A549 (cell line): Measurements from ENCODE around the gene HDAC10. TPM values are rescaled to one million over a fixed set of nuclear protein-coding genes. Genes with fewer than 3 reads are reported as not detected.

ENCODE experiments used
- ATAC-seq, 2 experiments: fragments of 200-7000 bp in 1 of 2; fragments of >200 bp in 1 of 2; cut with Nextera tagmentation in 1 of 2; cut with Tn5 transposase in 1 of 2; 3 replicates each; pipeline versions ENCODE4 v1.8.0 to v1.9.1; 2018 to 2020; ENCODE audit warnings: mild to moderate bottlenecking in 1 of 2, moderate library complexity in 1 of 2
- CTCF ChIA-PET: fragments of 300-600 bp; sonication (Branson Sonifier 250); formaldehyde crosslinking; extraction: SDS; loops from one replicate; lab custom pipeline; 2021; ENCODE audit warnings: antibody characterized with exemption, inconsistent platforms; lab: Yijun Ruan, JAX
- POLR2A ChIA-PET: fragments of 350-600 bp; formaldehyde crosslinking; extraction: SDS; loops from one replicate; lab custom pipeline; 2021; ENCODE audit warnings: antibody characterized with exemption, inconsistent platforms; lab: Yijun Ruan, JAX
- DNase-seq, 2 experiments: peaks; one replicate each; pipeline versions ENCODE4 v3.0.0 to v3.0.0-alpha.2; 2011 to 2016; ENCODE audit warnings: low read depth in 1 of 2, low spot score in 1 of 2
- FAIRE-seq: peaks from 2 replicates; lab custom pipeline; 2011; peaks lifted over from hg19 to GRCh38; lab: Jason Lieb, UNC
- H3K27ac ChIP-seq, 2 experiments: fragments of >200 bp; sonication (Bioruptor Twin); formaldehyde crosslinking; 3 replicates each; pipeline ENCODE4 v1.5.1; 2016 to 2017
- H3K4me1 ChIP-seq: fragments of >200 bp; sonication (Bioruptor Twin); formaldehyde crosslinking; 3 replicates; pipeline ENCODE4 v1.6.1; 2016
- H3K4me2 ChIP-seq: fragments of >200 bp; sonication (Bioruptor Twin); formaldehyde crosslinking; 3 replicates; pipeline ENCODE4 v1.6.1; 2016
- H3K4me3 ChIP-seq: fragments of >200 bp; sonication (Bioruptor Twin); formaldehyde crosslinking; 3 replicates; pipeline ENCODE4 v1.5.1; 2016
- H3K9me3 ChIP-seq: fragments of >200 bp; sonication (Bioruptor Twin); formaldehyde crosslinking; 3 replicates; pipeline ENCODE4 v1.6.1; 2016
- CBX8 ChIP-seq: fragments of 200-600 bp; sonication (generic); IDR thresholded peaks from 2 replicates; pipeline ENCODE4 v1.6.1; 2016
- EHF ChIP-seq: fragments of 250-450 bp; sonication (Bioruptor Pico); IDR thresholded peaks from 2 replicates; pipeline ENCODE4 v1.5.0; 2020; ENCODE audit warnings: mild to moderate bottlenecking
- ELK1 ChIP-seq: fragments of 150-350 bp; IDR thresholded peaks from 2 replicates; pipeline ENCODE4 v1.6.1; 2014; ENCODE audit warnings: low read depth, mild to moderate bottlenecking, low read length
- EP300 ChIP-seq, 2 experiments: fragments of >200 bp; sonication (Bioruptor Twin); formaldehyde crosslinking; IDR thresholded peaks; 2 replicates in 1 of 2; 3 replicates in 1 of 2; pipeline ENCODE4 v1.6.1; 2016 to 2017
- FOSL2 ChIP-seq, 2 experiments: fragments of 450-650 bp in 1 of 2; fragments of >200 bp in 1 of 2; sonication (Bioruptor Twin) in 1 of 2; formaldehyde crosslinking; IDR thresholded peaks; 2 replicates each; pipeline versions ENCODE4 v1.5.0 to v1.6.1; 2016 to 2020; ENCODE audit warnings: mild to moderate bottlenecking in 1 of 2, moderate library complexity in 1 of 2
- FOXS1 ChIP-seq: fragments of 250-450 bp; sonication (Bioruptor Pico); IDR thresholded peaks from 2 replicates; pipeline ENCODE4 v1.5.0; 2020; ENCODE audit warnings: mild to moderate bottlenecking, moderate library complexity
- GATA3 ChIP-seq: IDR thresholded peaks from 2 replicates; pipeline ENCODE4 v1.6.1; 2012; ENCODE audit warnings: borderline replicate concordance
- HEYL ChIP-seq: fragments of 250-450 bp; sonication (Bioruptor Pico); IDR thresholded peaks from 2 replicates; pipeline ENCODE4 v1.8.0; 2021; ENCODE audit warnings: mild to moderate bottlenecking, moderate library complexity
- HOXA7 ChIP-seq: fragments of 250-450 bp; sonication (Bioruptor Pico); IDR thresholded peaks from 2 replicates; pipeline ENCODE4 v1.5.0; 2020; ENCODE audit warnings: mild to moderate bottlenecking, moderate library complexity
- HOXB5 ChIP-seq: fragments of 250-450 bp; sonication (Bioruptor Pico); IDR thresholded peaks from 2 replicates; pipeline ENCODE4 v1.5.0; 2020; ENCODE audit warnings: mild to moderate bottlenecking, moderate library complexity
- JUNB ChIP-seq: fragments of >200 bp; sonication (Bioruptor Twin); formaldehyde crosslinking; IDR thresholded peaks from 2 replicates; pipeline ENCODE4 v1.6.1; 2016
- MAX ChIP-seq: IDR thresholded peaks from 2 replicates; pipeline ENCODE4 v1.6.1; 2012
- MYC ChIP-seq: IDR thresholded peaks from 2 replicates; pipeline ENCODE4 v1.6.1; 2012; ENCODE audit warnings: mild to moderate bottlenecking, inconsistent platforms, low read length, improper control_type of control experiment, borderline replicate concordance
- NR3C1 ChIP-seq: fragments of >200 bp; sonication (Bioruptor Twin); formaldehyde crosslinking; IDR thresholded peaks from 3 replicates; pipeline ENCODE4 v1.6.1; 2017
- PHF8 ChIP-seq: fragments of 200-600 bp; sonication (generic); IDR thresholded peaks from 2 replicates; pipeline ENCODE4 v1.6.1; 2016; ENCODE audit warnings: low read depth, mild to moderate bottlenecking, antibody characterized with exemption, moderate library complexity, borderline replicate concordance
- POLR2AphosphoS2 ChIP-seq: conservative IDR thresholded peaks from 2 replicates; pipeline ENCODE4 v1.6.1; 2012; ENCODE audit warnings: low read length, improper control_type of control experiment, inconsistent platforms
- REST ChIP-seq: fragments of 200-600 bp; sonication (generic); IDR thresholded peaks from 2 replicates; pipeline ENCODE4 v1.6.1; 2016; ENCODE audit warnings: antibody characterized with exemption, mild to moderate bottlenecking, moderate library complexity
- TP53 ChIP-seq: fragments of 250-450 bp; sonication (Bioruptor Pico); IDR thresholded peaks from 2 replicates; pipeline ENCODE4 v1.5.0; 2021; ENCODE audit warnings: mild to moderate bottlenecking, moderate library complexity
- ZFP36 ChIP-seq: fragments of 450-650 bp; IDR thresholded peaks from 2 replicates; pipeline ENCODE4 v1.6.1; 2014; ENCODE audit warnings: borderline replicate concordance; ENCODE audit not compliant: partially characterized antibody
- ZNF302 ChIP-seq: fragments of 250-450 bp; sonication (Bioruptor Pico); IDR thresholded peaks from 2 replicates; pipeline ENCODE4 v1.9.0; 2021; ENCODE audit warnings: inconsistent platforms, mild to moderate bottlenecking, moderate library complexity
- WGBS: methylation state at CpG from one replicate; pipeline ENCODE4 v1.1.6; 2017; ENCODE audit errors: missing lambda C conversion rate; 5-methylcytosine and 5-hydroxymethylcytosine counted together
- polyA plus RNA-seq, 4 experiments: library from polyadenylated mRNA; depleted of rRNA in 3 of 4; stranded (reverse); fragments of >200 nt; fragmentation: RNase III in 1 of 4; extraction: RNeasy Plus Mini Kit Qiagen cat#74134 plus additional on column Dnase treatment in 1 of 4; gene quantifications; 2 replicates in 3 of 4; 3 replicates in 1 of 4; pipeline ENCODE4 v1.2.3, GENCODE V29; 2011 to 2017
- TF ChIP-seq, protein P1 (sequence below): fragments of 250-450 bp; sonication (Bioruptor Pico); IDR thresholded peaks from 2 replicates; pipeline ENCODE4 v1.5.0; 2021; ENCODE audit warnings: mild to moderate bottlenecking, moderate library complexity, borderline replicate concordance
- TF ChIP-seq, protein P2 (sequence below): fragments of >200 bp; sonication (Bioruptor Twin); formaldehyde crosslinking; IDR thresholded peaks from 3 replicates; pipeline ENCODE4 v1.6.1; 2016

The HDAC10 gene
- polyA plus RNA-seq, 2 of the 4 experiments (the other 2 are of a cell fraction) = 2.4 to 12.0 TPM

DNA sequence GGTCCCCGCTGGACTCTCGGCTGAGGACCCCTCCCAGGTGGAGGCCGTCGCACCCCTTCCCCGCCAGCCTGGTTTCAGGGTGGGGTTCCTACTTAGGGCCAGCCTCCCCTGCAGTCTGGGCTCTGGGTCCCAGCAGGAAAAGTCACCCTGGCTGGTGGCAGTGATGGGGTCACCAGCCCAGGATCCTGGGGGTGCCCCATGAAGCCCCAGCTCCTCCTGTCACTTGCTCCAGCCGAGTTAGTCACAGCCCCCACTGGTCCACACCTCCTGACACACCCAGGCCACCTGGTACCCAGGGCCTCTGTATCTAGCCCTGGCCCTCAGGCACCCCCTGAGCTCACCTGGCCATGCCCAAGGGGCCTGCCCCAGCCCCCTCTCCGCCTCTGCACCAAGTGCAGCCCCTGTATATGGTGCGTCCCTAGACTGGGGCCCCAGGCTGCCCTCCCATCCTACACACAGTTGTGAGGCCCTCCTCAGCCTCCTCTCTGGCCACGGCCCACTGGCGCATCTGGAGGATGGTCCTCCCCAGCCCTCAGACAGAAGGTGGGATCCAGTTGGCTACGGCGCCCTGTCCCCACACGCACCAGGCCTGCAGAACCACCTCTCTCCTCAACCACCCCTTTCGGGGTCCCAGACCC, 49.7 kb upstream of the HDAC10 start:
- no peaks in the 10 kb centered on the region for H3K9me3 ChIP-seq
- H3K27ac ChIP-seq = peak overlapping the region in 1 of 2 experiments; percentile 100; a peak in 3 of 6 replicates
- peak overlapping the region; percentile 96; the same call in 2 of the 3 replicates for H3K4me2 ChIP-seq
- CTCF ChIA-PET = interaction anchor here (1.7 to 5.6 kb wide), 4 partner anchors 25 to 41 kb away, joined by 5 to 33 read pairs (median 9); partner anchors contain the start of gene DENND6B
- no peak for DNase-seq
- POLR2A ChIA-PET = no interaction called here
- H3K4me3 ChIP-seq = no peak overlapping the region
- 89% methylated on average over 9 of the region's 14 CpGs for WGBS
- no peak for ATAC-seq
- TF ChIP-seq POLR2AphosphoS2 (no peak), GATA3 (no peak), ZFP36 (no peak), JUNB (no peak), MYC (no peak), ELK1 (no peak), PHF8 (no peak), EP300 (IDR thresholded peaks at IDR 0.05) (no peak), HEYL (CRISPR knock-in tag) (no peak), EHF (CRISPR knock-in tag) (no peak), CBX8 (no peak)
- H3K4me1 ChIP-seq = peaks cover 85% of the 10 kb centered on the region
- no peak for FAIRE-seq

- DNase-seq (no peak), ATAC-seq (no peak), FAIRE-seq (no peak)
- ChIA-PET CTCF (interaction anchor here (1.7 to 5.6 kb wide), 4 partner anchors 24 to 42 kb away, joined by 5 to 33 read pairs (median 9); partner anchors contain the start of gene DENND6B), POLR2A (no interaction called here)
- Histone ChIP-seq H3K9me3 (no peaks in the 10 kb centered on the region), H3K4me1 (peaks cover 78% of the 10 kb centered on the region), H3K4me2 (peak overlapping the region; percentile 96; the same call in 1 of the 3 replicates), H3K27ac (peak overlapping the region in 1 of 2 experiments; percentile 100; a peak in 3 of 6 replicates), H3K4me3 (no peak overlapping the region)
- no peak for TF ChIP-seq FOSL2 (IDR thresholded peaks at IDR 0.05)
- TF ChIP-seq FOSL2 (CRISPR knock-in tag; IDR thresholded peaks at IDR 0.05) = no peak
- TF ChIP-seq, protein P1, sequence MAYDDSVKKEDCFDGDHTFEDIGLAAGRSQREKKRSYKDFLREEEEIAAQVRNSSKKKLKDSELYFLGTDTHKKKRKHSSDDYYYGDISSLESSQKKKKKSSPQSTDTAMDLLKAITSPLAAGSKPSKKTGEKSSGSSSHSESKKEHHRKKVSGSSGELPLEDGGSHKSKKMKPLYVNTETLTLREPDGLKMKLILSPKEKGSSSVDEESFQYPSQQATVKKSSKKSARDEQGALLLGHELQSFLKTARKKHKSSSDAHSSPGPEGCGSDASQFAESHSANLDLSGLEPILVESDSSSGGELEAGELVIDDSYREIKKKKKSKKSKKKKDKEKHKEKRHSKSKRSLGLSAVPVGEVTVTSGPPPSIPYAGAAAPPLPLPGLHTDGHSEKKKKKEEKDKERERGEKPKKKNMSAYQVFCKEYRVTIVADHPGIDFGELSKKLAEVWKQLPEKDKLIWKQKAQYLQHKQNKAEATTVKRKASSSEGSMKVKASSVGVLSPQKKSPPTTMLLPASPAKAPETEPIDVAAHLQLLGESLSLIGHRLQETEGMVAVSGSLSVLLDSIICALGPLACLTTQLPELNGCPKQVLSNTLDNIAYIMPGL (CRISPR knock-in tag) = no peak
- no peak for TF ChIP-seq MAX
- TF ChIP-seq ZNF302 (CRISPR knock-in tag) = no peak
- no peak for TF ChIP-seq HOXA7
- no peak for TF ChIP-seq NR3C1
- TF ChIP-seq REST = no peak
- TF ChIP-seq, protein P2, sequence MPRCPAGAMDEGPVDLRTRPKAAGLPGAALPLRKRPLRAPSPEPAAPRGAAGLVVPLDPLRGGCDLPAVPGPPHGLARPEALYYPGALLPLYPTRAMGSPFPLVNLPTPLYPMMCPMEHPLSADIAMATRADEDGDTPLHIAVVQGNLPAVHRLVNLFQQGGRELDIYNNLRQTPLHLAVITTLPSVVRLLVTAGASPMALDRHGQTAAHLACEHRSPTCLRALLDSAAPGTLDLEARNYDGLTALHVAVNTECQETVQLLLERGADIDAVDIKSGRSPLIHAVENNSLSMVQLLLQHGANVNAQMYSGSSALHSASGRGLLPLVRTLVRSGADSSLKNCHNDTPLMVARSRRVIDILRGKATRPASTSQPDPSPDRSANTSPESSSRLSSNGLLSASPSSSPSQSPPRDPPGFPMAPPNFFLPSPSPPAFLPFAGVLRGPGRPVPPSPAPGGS = no peak
- TF ChIP-seq EP300 (IDR thresholded peaks at IDR 0.05) = no peak
- TF ChIP-seq TP53 (CRISPR knock-in tag) = no peak
- no peak for TF ChIP-seq HOXB5 (CRISPR knock-in tag)
- no peak for TF ChIP-seq FOXS1 (CRISPR knock-in tag)
- 94% methylated on average over 29 of the region's 93 CpGs for WGBS
Observed at GRCh38 chr22:50299785-50300619, 48.9 kb upstream of the HDAC10 start.
